ENCODE results near the gene FUCA2. TPM values are rescaled to one million over a fixed set of nuclear protein-coding genes. Genes with fewer than 3 reads are reported as not detected.

FUCA2 gene, protein sequence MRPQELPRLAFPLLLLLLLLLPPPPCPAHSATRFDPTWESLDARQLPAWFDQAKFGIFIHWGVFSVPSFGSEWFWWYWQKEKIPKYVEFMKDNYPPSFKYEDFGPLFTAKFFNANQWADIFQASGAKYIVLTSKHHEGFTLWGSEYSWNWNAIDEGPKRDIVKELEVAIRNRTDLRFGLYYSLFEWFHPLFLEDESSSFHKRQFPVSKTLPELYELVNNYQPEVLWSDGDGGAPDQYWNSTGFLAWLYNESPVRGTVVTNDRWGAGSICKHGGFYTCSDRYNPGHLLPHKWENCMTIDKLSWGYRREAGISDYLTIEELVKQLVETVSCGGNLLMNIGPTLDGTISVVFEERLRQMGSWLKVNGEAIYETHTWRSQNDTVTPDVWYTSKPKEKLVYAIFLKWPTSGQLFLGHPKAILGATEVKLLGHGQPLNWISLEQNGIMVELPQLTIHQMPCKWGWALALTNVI
- polyA plus RNA-seq (2011; rRNA removed) = 57.5 and 66.8 TPM in 2 replicates
- polyA minus RNA-seq (2011; rRNA and poly(A)+ RNA removed) = 18.6 and 24.2 TPM in 2 replicates

GRCh38 chr6:143510991-143511891, at the start of gene FUCA2:
Gene FUCA2, minus strand, starts transcription at chr6:143511720. Its CDS starts 86 bp downstream, at chr6:143511634.
- peak; percentile 64 for DNase-seq (ENCODE audit: low read depth, low spot score)
- Histone ChIP-seq H3K27ac (ENCODE audit: low read depth, low read length) (peak within 1 kb of the TSS; percentile 77), H3K27me3 (ENCODE audit: control insufficient read depth, insufficient read depth, low read length) (no peaks in the 10 kb centered on the region), H3K4me3 (ENCODE audit: low read depth, low read length) (peak within 1 kb of the TSS; percentile 86), H3K9me3 (ENCODE audit: control insufficient read depth, insufficient read depth, low read length) (no peaks in the 10 kb centered on the region; the same call in 1 of the 2 replicates)
- CTCF ChIA-PET = interaction anchor here (1.4 kb wide), 1 partner anchor 18 kb away, joined by 3 read pairs; no protein-coding TSS in a partner anchor
- TF ChIP-seq CTCF (IDR thresholded peaks at IDR 0.05; ENCODE audit: low read depth, low read length) = no peak
- POLR2A ChIA-PET = interaction anchor here (0.8 to 1.0 kb wide), 2 partner anchors 25 to 65 kb away, joined by 3 read pairs; no protein-coding TSS in a partner anchor

DNA sequence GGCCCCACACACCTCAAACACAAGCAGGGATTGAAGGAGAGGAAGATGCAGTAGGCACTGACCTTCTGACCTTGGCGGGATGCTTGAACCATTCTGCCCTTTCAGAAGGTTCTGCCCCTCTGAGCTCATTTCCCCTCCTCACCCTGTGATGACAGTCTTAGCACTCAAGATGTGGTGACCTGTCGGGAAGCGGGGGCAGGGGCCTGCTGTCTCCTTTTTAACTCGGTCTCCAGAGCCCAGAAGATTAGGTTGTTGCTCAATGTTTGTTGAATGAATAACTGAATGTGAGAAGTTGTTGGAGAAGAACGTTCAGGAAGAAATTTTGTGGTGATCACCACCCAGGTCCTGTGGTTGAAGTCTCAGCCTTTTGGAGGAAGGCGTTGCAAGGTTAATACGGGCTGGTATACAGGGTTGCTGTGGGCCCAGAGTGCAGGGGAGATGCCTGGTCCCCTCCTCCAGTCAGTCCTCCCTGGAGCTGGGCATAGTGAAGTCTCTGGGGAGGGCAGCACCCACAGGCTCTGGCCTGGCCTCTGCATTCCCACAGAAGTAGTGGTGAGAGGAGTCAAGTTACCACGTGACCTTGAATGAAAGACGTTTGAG, 49.7 kb upstream of the FUCA2 start:
- ChIA-PET CTCF (interaction anchor here (1.1 kb wide), 1 partner anchor 452 kb away, joined by 3 read pairs; no protein-coding TSS in a partner anchor), POLR2A (no interaction called here)
- Histone ChIP-seq H3K4me3 (ENCODE audit: low read depth, low read length) (no peak overlapping the region), H3K9me3 (ENCODE audit: control insufficient read depth, insufficient read depth, low read length) (no peaks in the 10 kb centered on the region; the same call in 1 of the 2 replicates), H3K27ac (ENCODE audit: low read depth, low read length) (no peak overlapping the region), H3K27me3 (ENCODE audit: control insufficient read depth, insufficient read depth, low read length) (no peaks in the 10 kb centered on the region)
- TF ChIP-seq CTCF (IDR thresholded peaks at IDR 0.05; ENCODE audit: low read depth, low read length) = no peak
- no peak for DNase-seq (ENCODE audit: low read depth, low spot score)

- Histone ChIP-seq H3K27me3 (ENCODE audit: control insufficient read depth, insufficient read depth, low read length) (no peaks in the 10 kb centered on the region), H3K27ac (ENCODE audit: low read depth, low read length) (no peak overlapping the region), H3K9me3 (ENCODE audit: control insufficient read depth, insufficient read depth, low read length) (no peaks in the 10 kb centered on the region), H3K4me3 (ENCODE audit: low read depth, low read length) (no peak overlapping the region)
- ChIA-PET CTCF (no interaction called here), POLR2A (no interaction called here)
- TF ChIP-seq CTCF (IDR thresholded peaks at IDR 0.05; ENCODE audit: low read depth, low read length) = no peak
- DNase-seq (ENCODE audit: low read depth, low spot score) = no peak
Observed at GRCh38 chr6:143559051-143559660, 47.6 kb upstream of the FUCA2 start.

- ChIA-PET POLR2A (no interaction called here), CTCF (interaction anchor here (0.8 kb wide), 1 partner anchor 18 kb away, joined by 3 read pairs; no protein-coding TSS in a partner anchor)
- H3K27ac ChIP-seq (ENCODE audit: low read depth, low read length) = peak overlapping the region; percentile 73
Observed at GRCh38 chr6:143556529-143556928, 45.0 kb upstream of the FUCA2 start.

More at GRCh38 chr6:143556529-143556928, 45.0 kb upstream of the FUCA2 start:
- DNase-seq (ENCODE audit: low read depth, low spot score) = peak; percentile 66
- Histone ChIP-seq H3K4me3 (ENCODE audit: low read depth, low read length) (no peak overlapping the region), H3K9me3 (ENCODE audit: control insufficient read depth, insufficient read depth, low read length) (no peaks in the 10 kb centered on the region), H3K27me3 (ENCODE audit: control insufficient read depth, insufficient read depth, low read length) (no peaks in the 10 kb centered on the region)
- no peak for TF ChIP-seq CTCF (IDR thresholded peaks at IDR 0.05; ENCODE audit: low read depth, low read length)
